HCT116 (cell line): ENCODE data around the gene RRAGC.

Source experiments
- ATF3 ChIP-seq: IDR thresholded peaks from 2 replicates; pipeline ENCODE4 v1.6.1; 2012
- CEBPB ChIP-seq: IDR thresholded peaks from 2 replicates; pipeline ENCODE4 v1.6.1; 2012; ENCODE audit warnings: low read depth
- CTCF ChIP-seq, 3 experiments: fragments of 200-600 bp in 1 of 3; sonication (generic) in 1 of 3; IDR thresholded peaks in 2 of 3; conservative IDR thresholded peaks in 1 of 3; 2 replicates each; pipeline ENCODE4 v1.5.1; 2012 to 2017; ENCODE audit warnings: low read depth in 2 of 3, low read length in 2 of 3, antibody characterized with exemption in 1 of 3, borderline replicate concordance in 1 of 3, control low read depth in 1 of 3, mild to moderate bottlenecking in 1 of 3, mixed read lengths in 1 of 3, mixed run types in 1 of 3, moderate library complexity in 1 of 3; ENCODE audit not compliant: insufficient read depth in 1 of 3
- EZH2 ChIP-seq: fragments of 200-600 bp; sonication (generic); IDR thresholded peaks from 2 replicates; pipeline ENCODE4 v1.6.1; 2017; ENCODE audit warnings: antibody characterized with exemption, mixed run types
- MAX ChIP-seq: IDR thresholded peaks from 2 replicates; pipeline ENCODE4 v1.6.1; 2012
- POLR2A ChIP-seq: IDR thresholded peaks from 2 replicates; pipeline ENCODE4 v1.7.0; 2011; ENCODE audit warnings: borderline replicate concordance; ENCODE audit not compliant: insufficient read depth, insufficient read length; ENCODE audit errors: extremely low read depth
- POLR2AphosphoS5 ChIP-seq: IDR thresholded peaks from 2 replicates; pipeline ENCODE4 v1.6.1; 2011; ENCODE audit warnings: mild to moderate bottlenecking, low read depth, low read length, moderate library complexity
- RAD21 ChIP-seq: IDR thresholded peaks from 2 replicates; pipeline ENCODE4 v1.6.1; 2012; ENCODE audit warnings: low read depth, mild to moderate bottlenecking
- ZFX ChIP-seq: fragments of 450-650 bp; IDR thresholded peaks from 2 replicates; pipeline ENCODE4 v1.6.1; 2017

- TF ChIP-seq CTCF (IDR thresholded peaks at IDR 0.05 in 2 of 3, conservative IDR thresholded peaks at IDR 0.05 in 1 of 3; ENCODE audit: borderline replicate concordance in 1 of 3, insufficient read depth in 1 of 3, low read depth in 2 of 3, low read length in 2 of 3) (no peak), POLR2AphosphoS5 (no peak), EZH2 (no peak), MAX (no peak), ZFX (no peak), RAD21 (no peak), POLR2A (no peak), CEBPB (no peak), ATF3 (no peak)
Measured at GRCh38 chr1:38867208-38867607, 7.6 kb upstream of the RRAGC start.
